ENCODE data around the gene SUPT3H. TPM values are rescaled to one million over a fixed set of nuclear protein-coding genes. Genes with fewer than 3 reads are reported as not detected.

Gene SUPT3H
- total and polyA plus RNA-seq, 2 of the 8 experiments (the other 6 are each of a cell fraction or from before 2014, with no cell fraction given) = 18.8 to 23.0 TPM

DNA sequence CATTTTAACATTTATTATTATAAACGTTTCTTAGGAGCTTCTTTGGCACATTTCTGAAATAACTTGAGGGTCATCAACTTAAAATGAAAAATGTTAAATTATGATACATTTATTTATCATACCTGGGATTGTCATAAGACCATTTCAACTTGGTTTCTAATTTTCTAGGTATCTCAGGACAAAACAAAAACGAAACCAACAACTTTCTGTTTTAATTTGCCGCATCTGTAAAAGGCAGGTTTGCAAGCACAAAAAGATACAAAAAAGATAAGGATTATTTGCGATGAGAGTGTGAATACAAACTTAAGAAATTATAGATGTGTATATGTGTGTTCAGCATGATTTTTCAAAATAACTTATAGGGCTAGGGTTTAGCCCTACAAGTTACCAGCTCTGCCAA, 444.6 kb downstream of the SUPT3H start:
- H3K36me3 ChIP-seq (ENCODE audit: control insufficient read depth in 2 of 4, insufficient read depth in 4 of 4, low read length in 3 of 4) = no peaks in the 10 kb centered on the region; a peak in 1 of 8 replicates
- H3K4me2 ChIP-seq (ENCODE audit: insufficient read depth in 1 of 2, low read depth in 2 of 2, low read length in 2 of 2) = no peak overlapping the region
- no peak overlapping the region for H3K4ac ChIP-seq (replicated peaks; ENCODE audit: insufficient read length, low read depth, low read length)
- no peaks in the 10 kb centered on the region for H3K27me3 ChIP-seq (replicated peaks in 1 of 4; ENCODE audit: control insufficient read depth in 3 of 4, extremely low read depth in 1 of 4, insufficient read depth in 3 of 4, low read length in 3 of 4)
- no peak overlapping the region for H2BK120ac ChIP-seq (replicated peaks; ENCODE audit: low read depth, low read length)
- no peak overlapping the region for H3K23ac ChIP-seq (ENCODE audit: insufficient read length)
- H2BK15ac ChIP-seq (ENCODE audit: low read length) = no peak overlapping the region
- H3K14ac ChIP-seq (ENCODE audit: insufficient read length) = no peak overlapping the region
- H3K9ac ChIP-seq (replicated peaks in 1 of 4; ENCODE audit: extremely low read depth in 1 of 4, low read depth in 3 of 4, low read length in 3 of 4) = no peak overlapping the region
- CTCF ChIA-PET (ENCODE audit: partially characterized antibody) = interaction anchor here (0.6 to 1.2 kb wide), 2 partner anchors 10 to 639 kb away, joined by 3 read pairs; no protein-coding TSS in a partner anchor
- POLR2A ChIA-PET (ENCODE audit: partially characterized antibody) = no interaction called here
- H4K5ac ChIP-seq (ENCODE audit: insufficient read length, low read depth, low read length) = no peak overlapping the region
- FAIRE-seq (no peak), DNase-seq (ENCODE audit: low read depth in 1 of 2, low spot score in 2 of 2) (no peak)
- no peaks in the 10 kb centered on the region; the same call in 1 of the 2 replicates for H3K23me2 ChIP-seq (ENCODE audit: low read depth, low read length)
- H3K27ac ChIP-seq (ENCODE audit: low read depth, low read length) = no peak overlapping the region
- no peak overlapping the region for H2BK5ac ChIP-seq (ENCODE audit: low read depth, low read length)
- no peak overlapping the region for H2BK20ac ChIP-seq (ENCODE audit: low read length)
- H3K56ac ChIP-seq (replicated peaks; ENCODE audit: insufficient read length, low read depth, low read length) = no peak overlapping the region
- no peak overlapping the region for H2BK12ac ChIP-seq (ENCODE audit: low read depth, low read length)
- H3K79me2 ChIP-seq (ENCODE audit: control insufficient read depth in 1 of 2, insufficient read depth in 2 of 2, low read length in 2 of 2) = no peaks in the 10 kb centered on the region
- H4K91ac ChIP-seq (replicated peaks; ENCODE audit: insufficient read length, low read length) = no peak overlapping the region
- H3K4me1 ChIP-seq (replicated peaks in 1 of 4; ENCODE audit: control insufficient read depth in 3 of 4, insufficient read depth in 4 of 4, low read length in 3 of 4) = no peaks in the 10 kb centered on the region
- WGBS, 2 experiments (ENCODE audit: extremely low coverage in 1 of 2, insufficient coverage in 1 of 2, insufficient read length in 1 of 2, insufficient replicate concordance in 2 of 2, low coverage in 1 of 2, low lambda C conversion rate in 2 of 2, missing lambda C conversion rate in 1 of 2) = 92 to 100% methylated on average over 1 to 4 of the region's 4 CpGs
- no peaks in the 10 kb centered on the region for H3K79me1 ChIP-seq (ENCODE audit: low read depth, low read length)
- no peaks in the 10 kb centered on the region for H3K9me3 ChIP-seq (ENCODE audit: insufficient read depth in 2 of 2, low read depth in 1 of 2, low read length in 1 of 2)
- H3K4me3 ChIP-seq (ENCODE audit: extremely low read depth in 1 of 4, insufficient read depth in 2 of 4, low read depth in 3 of 4, low read length in 4 of 4) = no peak overlapping the region
- no peak overlapping the region for H3K18ac ChIP-seq (ENCODE audit: extremely low read depth, low read length)
- no peak overlapping the region for H2AK5ac ChIP-seq (ENCODE audit: low read depth, low read length)
- H4K20me1 ChIP-seq (replicated peaks in 1 of 2; ENCODE audit: control insufficient read depth in 1 of 2, insufficient read depth in 2 of 2, low read length in 2 of 2) = no peaks in the 10 kb centered on the region
- H4K8ac ChIP-seq (ENCODE audit: extremely low read depth, insufficient read depth, low read length) = no peak overlapping the region
- no peak overlapping the region for H2AFZ ChIP-seq (ENCODE audit: low read length)
- no peak for TF ChIP-seq YY1 (IDR thresholded peaks at IDR 0.05; ENCODE audit: low read depth, low read length)
